ENCODE measurements around the gene NRARP. TPM values are rescaled to one million over a fixed set of nuclear protein-coding genes. Genes with fewer than 3 reads are reported as not detected.

Gene NRARP
- total and polyA plus RNA-seq, 2 donors = 1.6 to 3.1 TPM

DNA sequence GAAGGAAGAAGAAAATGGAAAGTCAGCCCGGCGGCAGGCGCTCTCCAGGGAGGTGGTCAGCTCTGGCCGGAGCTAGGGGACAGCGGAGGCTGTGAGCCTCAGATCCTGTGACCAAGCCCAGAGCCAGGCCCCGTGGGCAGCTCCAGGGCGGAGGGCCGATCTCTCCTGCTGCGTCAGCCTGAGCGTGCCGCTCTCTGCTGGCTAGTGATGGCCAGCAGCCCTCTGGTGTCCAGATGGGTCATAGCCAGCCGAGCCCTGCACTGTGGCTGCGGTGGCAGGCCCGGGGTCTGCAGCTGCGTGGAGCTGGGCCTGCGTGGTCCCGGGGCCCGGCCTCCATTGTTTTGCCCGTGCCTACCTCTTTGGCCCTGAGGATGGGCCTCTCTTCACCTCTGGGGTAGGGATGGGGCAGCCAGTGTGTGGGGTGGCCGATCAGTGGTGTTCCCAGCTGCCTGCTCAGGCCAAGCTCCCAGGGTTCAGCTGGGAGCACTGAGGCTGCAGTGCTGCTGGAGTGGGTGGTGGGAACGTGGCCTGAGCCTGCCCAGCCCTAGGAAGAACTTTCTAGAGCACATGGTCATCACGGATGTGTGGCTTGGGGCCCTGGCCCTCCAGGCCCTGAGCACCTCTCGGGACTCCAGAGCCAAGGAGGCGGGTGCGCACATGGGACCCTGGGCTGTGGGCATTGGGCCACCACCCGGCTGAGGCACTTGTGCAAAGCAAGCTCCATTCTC, 17.1 kb upstream of the NRARP start:
- Histone ChIP-seq H3K4me3 (ENCODE audit: low read length in 2 of 2) (no peak overlapping the region), H3K4me1 (ENCODE audit: control insufficient read depth in 2 of 2, insufficient read depth in 2 of 2, low read length in 2 of 2) (peaks cover 3 to 46% of the 10 kb centered on the region in 2 donors), H3K27ac (ENCODE audit: low read depth in 1 of 2, low read length in 1 of 2) (no peak overlapping the region), H3K36me3 (ENCODE audit: control insufficient read depth in 2 of 2, insufficient read depth in 2 of 2, low read length in 1 of 2) (no peaks in the 10 kb centered on the region), H3K9me3 (ENCODE audit: control insufficient read depth in 2 of 2, insufficient read depth in 1 of 2, low read length in 1 of 2) (peaks cover 0 to 18% of the 10 kb centered on the region in 2 donors), H3K27me3 (ENCODE audit: control insufficient read depth in 2 of 2, insufficient read depth in 1 of 2, low read length in 1 of 2) (peaks cover 26 to 29% of the 10 kb centered on the region in 2 donors)
- WGBS = 91% methylated on average over 26 of the region's 26 CpGs
- no peak for DNase-seq (ENCODE audit: low read depth in 6 of 9, low spot score in 9 of 9)

DNA sequence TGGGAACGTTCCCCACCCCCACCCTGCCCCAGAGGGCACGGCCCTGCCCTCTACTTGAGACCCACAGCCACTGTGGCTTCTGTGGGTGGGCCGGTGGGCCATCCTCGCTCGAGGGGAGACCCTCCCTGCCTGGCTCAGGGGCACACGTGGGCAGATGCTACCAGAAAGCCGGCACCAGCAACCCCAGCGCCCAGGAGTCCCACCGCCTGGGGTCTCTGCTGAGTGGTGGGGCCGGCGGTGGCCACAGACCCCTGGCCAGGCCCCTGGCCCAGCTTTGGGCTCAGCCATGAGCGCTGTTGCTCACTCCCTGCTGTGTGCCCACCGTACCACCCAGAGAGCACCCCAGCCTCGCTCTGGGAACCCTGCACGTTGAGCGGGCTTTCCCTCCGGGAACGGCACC, 16.5 kb upstream of the NRARP start:
- H3K9me3 ChIP-seq (ENCODE audit: control insufficient read depth in 2 of 2, insufficient read depth in 1 of 2, low read length in 1 of 2) = peaks cover 0 to 12% of the 10 kb centered on the region in 2 donors
- H3K36me3 ChIP-seq (ENCODE audit: control insufficient read depth in 2 of 2, insufficient read depth in 2 of 2, low read length in 1 of 2) = no peaks in the 10 kb centered on the region
- H3K27ac ChIP-seq (ENCODE audit: low read depth in 1 of 2, low read length in 1 of 2) = peak overlapping the region in 1 of 2 donors; percentile 11
- peaks cover 3 to 50% of the 10 kb centered on the region in 2 donors for H3K4me1 ChIP-seq (ENCODE audit: control insufficient read depth in 2 of 2, insufficient read depth in 2 of 2, low read length in 2 of 2)
- peaks cover 26 to 29% of the 10 kb centered on the region in 2 donors for H3K27me3 ChIP-seq (ENCODE audit: control insufficient read depth in 2 of 2, insufficient read depth in 1 of 2, low read length in 1 of 2)
- no peak for DNase-seq (ENCODE audit: low read depth in 6 of 9, low spot score in 9 of 9)
- no peak overlapping the region for H3K4me3 ChIP-seq (ENCODE audit: low read length in 2 of 2)
- 84% methylated on average over 18 of the region's 18 CpGs for WGBS

DNA sequence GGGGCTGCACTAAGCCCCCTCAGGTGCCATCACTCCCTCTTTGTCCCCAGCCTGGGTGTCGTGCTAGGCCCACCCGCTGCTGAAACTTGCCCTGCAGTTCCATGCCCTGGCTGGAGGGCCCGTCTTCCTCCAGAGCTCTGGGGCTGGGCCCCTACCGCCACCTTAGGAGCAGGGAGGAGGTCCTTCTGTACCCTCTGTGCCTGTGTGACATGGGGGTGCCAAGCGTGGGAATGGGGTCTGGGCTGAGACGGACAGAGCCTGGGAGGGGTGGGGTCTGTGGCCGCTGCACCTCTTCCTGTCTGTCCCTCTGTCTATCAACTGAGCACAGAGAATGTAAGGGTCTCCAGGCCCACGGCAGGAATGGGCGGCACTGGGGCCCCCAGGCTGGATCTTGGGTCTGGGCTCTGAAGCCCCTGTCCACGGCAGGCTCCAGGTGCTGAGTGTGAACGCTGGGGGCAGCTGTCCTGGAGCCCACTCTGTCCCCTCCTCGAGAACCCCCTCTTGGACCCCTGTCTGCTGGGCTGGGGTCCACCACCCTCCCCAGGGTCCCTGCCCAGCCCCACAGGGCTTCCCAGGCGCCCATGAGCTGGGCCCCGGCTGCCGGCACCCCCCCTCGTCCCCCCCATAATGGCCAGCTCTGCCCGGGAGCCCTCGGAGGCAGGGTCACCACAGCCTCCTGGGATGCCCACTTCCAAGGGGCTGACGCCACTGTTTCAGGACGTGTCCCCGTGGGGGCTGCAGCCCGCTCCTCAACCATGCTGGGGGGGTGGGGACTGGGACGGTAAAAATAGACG, 15.8 kb upstream of the NRARP start:
- no peak for DNase-seq (ENCODE audit: low read depth in 6 of 9, low spot score in 9 of 9)
- H3K27ac ChIP-seq (ENCODE audit: low read depth in 1 of 2, low read length in 1 of 2) = no peak overlapping the region
- H3K36me3 ChIP-seq (ENCODE audit: control insufficient read depth in 2 of 2, insufficient read depth in 2 of 2, low read length in 1 of 2) = no peaks in the 10 kb centered on the region
- 89% methylated on average over 24 of the region's 24 CpGs for WGBS
- H3K9me3 ChIP-seq (ENCODE audit: control insufficient read depth in 2 of 2, insufficient read depth in 1 of 2, low read length in 1 of 2) = peaks cover 0 to 11% of the 10 kb centered on the region in 2 donors
- H3K27me3 ChIP-seq (ENCODE audit: control insufficient read depth in 2 of 2, insufficient read depth in 1 of 2, low read length in 1 of 2) = peaks cover 26 to 29% of the 10 kb centered on the region in 2 donors
- no peak overlapping the region for H3K4me3 ChIP-seq (ENCODE audit: low read length in 2 of 2)
- H3K4me1 ChIP-seq (ENCODE audit: control insufficient read depth in 2 of 2, insufficient read depth in 2 of 2, low read length in 2 of 2) = peaks cover 3 to 56% of the 10 kb centered on the region in 2 donors

DNA sequence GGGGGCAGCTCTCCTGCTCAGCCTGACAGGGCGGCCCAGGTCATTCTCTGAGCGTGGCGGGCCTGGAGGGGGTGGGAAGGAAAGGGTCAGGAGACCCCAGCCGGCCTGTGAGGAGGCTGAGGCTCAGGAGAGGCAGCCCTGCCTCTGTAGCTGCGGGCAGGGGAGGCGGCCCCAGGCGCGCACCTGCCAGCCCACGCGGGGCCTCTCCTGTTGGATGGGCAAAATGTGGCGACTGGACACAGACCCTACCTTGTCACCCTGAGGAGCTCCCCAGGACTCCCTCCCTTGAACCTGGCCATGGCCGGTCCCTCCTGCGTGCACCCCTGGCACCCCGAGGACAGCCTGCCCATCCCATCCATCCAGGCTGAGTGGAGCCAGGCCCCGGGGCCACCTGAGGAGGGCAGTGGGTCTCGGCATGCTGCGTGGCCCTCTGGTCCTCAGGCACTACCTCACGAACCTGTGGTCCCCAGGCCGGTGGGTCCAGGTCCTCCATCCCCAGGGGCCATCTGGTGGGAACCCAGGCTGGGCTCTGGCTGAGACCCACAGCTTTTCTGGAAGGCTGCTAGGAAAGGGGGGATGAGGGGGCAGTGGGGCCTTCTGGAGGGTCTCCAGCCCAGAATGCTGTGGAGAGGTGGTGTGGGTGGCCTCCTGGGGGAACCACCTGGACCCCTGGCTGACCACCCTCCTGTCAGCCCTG, 15.1 kb upstream of the NRARP start:
- Histone ChIP-seq H3K4me1 (ENCODE audit: control insufficient read depth in 2 of 2, insufficient read depth in 2 of 2, low read length in 2 of 2) (peaks cover 3 to 62% of the 10 kb centered on the region in 2 donors), H3K36me3 (ENCODE audit: control insufficient read depth in 2 of 2, insufficient read depth in 2 of 2, low read length in 1 of 2) (no peaks in the 10 kb centered on the region), H3K9me3 (ENCODE audit: control insufficient read depth in 2 of 2, insufficient read depth in 1 of 2, low read length in 1 of 2) (peaks cover 0 to 7% of the 10 kb centered on the region in 2 donors), H3K4me3 (ENCODE audit: low read length in 2 of 2) (no peak overlapping the region), H3K27me3 (ENCODE audit: control insufficient read depth in 2 of 2, insufficient read depth in 1 of 2, low read length in 1 of 2) (peaks cover 26 to 29% of the 10 kb centered on the region in 2 donors), H3K27ac (ENCODE audit: low read depth in 1 of 2, low read length in 1 of 2) (peak overlapping the region in 1 of 2 donors; percentile 17)
- WGBS = 95% methylated on average over 19 of the region's 19 CpGs
- DNase-seq (ENCODE audit: low read depth in 6 of 9, low spot score in 9 of 9) = no peak

DNA sequence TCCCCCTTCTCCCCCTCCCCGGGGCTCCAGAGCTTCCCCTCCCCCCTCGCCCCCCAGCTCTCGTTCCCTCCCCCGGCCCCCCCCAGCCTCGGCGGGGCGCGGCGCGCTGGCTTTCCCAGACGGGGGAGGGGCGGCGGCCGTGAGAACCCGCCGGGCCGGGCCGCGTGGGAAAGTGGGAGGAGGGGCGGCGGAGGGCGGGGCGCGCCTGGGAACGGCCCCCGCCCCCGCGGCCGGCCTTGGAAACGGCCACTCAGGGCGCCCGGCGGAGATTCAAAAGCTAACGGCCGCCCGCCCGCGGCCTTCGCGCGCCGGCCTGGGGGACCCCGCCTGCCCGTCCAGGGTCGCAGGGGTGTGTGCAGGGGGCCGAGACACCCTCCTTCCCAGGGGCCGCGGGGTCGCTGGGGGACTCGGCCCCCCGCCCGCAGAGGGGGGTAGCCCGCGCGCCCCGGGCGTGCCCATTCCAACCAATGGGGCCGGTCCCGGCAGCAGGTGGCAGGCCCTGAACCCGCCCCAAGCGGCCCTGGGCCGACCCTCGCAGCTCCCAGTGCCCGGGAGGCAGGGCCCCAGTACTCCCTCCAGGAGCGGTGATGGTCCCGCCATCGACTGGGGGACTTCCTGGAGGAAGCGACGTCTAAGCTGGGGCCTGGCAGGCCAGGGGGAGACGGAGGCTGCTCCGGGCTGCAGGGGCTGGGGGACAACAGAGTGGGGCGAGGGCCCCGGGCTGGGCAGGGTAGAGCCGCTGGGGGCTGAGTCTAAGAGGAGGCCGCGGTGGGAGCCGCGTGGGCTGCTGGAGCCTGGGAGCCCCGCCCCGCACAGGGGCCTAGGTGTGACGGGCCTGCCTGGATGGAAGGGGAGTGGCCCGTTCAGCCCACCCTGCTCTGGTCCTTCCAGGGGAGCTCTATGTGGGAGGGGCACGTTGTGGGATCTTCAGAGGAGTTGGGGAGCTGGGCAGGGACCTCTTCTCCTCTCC, 14.2 kb upstream of the NRARP start:
- peak overlapping the region in 1 of 2 donors; percentile 15 for H3K4me3 ChIP-seq (ENCODE audit: low read length in 2 of 2)
- H3K27me3 ChIP-seq (ENCODE audit: control insufficient read depth in 2 of 2, insufficient read depth in 1 of 2, low read length in 1 of 2) = peaks cover 26 to 29% of the 10 kb centered on the region in 2 donors
- peaks cover 3 to 70% of the 10 kb centered on the region in 2 donors for H3K4me1 ChIP-seq (ENCODE audit: control insufficient read depth in 2 of 2, insufficient read depth in 2 of 2, low read length in 2 of 2)
- no peaks in the 10 kb centered on the region for H3K9me3 ChIP-seq (ENCODE audit: control insufficient read depth in 2 of 2, insufficient read depth in 1 of 2, low read length in 1 of 2)
- DNase-seq (ENCODE audit: low read depth in 6 of 9, low spot score in 9 of 9) = no peak
- no peaks in the 10 kb centered on the region for H3K36me3 ChIP-seq (ENCODE audit: control insufficient read depth in 2 of 2, insufficient read depth in 2 of 2, low read length in 1 of 2)
- 4% methylated on average over 82 of the region's 83 CpGs for WGBS
- H3K27ac ChIP-seq (ENCODE audit: low read depth in 1 of 2, low read length in 1 of 2) = peak overlapping the region in 1 of 2 donors; percentile 17

DNA sequence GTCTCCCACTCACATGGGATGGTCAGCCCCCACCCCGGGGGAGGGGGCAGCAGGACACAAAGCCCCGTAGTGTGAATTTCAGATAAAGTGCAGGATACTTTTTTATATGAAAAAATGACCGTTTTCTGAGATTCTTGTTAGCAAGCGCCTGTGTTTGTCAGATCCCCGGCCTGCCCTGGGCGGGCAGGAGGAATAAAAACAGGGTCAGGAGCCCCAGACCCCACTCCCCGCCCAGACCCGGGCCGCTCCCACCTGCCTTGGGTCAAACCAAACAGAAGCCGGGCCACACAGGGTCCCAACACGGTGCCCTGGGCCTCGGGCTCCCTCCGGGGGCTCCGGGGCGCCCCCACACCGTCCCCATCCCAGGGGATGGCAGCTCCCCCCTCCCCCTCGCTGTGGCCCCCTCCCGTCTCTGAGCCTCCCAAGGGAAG, 13.5 kb upstream of the NRARP start:
- no peaks in the 10 kb centered on the region for H3K36me3 ChIP-seq (ENCODE audit: control insufficient read depth in 2 of 2, insufficient read depth in 2 of 2, low read length in 1 of 2)
- H3K4me3 ChIP-seq (ENCODE audit: low read length in 2 of 2) = peak overlapping the region in 1 of 2 donors; percentile 15
- H3K4me1 ChIP-seq (ENCODE audit: control insufficient read depth in 2 of 2, insufficient read depth in 2 of 2, low read length in 2 of 2) = peaks cover 3 to 72% of the 10 kb centered on the region in 2 donors
- H3K27ac ChIP-seq (ENCODE audit: low read depth in 1 of 2, low read length in 1 of 2) = peak overlapping the region in 1 of 2 donors; percentile 43
- 44% methylated on average over 18 of the region's 18 CpGs for WGBS
- no peaks in the 10 kb centered on the region for H3K9me3 ChIP-seq (ENCODE audit: control insufficient read depth in 2 of 2, insufficient read depth in 1 of 2, low read length in 1 of 2)
- peaks cover 26% of the 10 kb centered on the region in 2 donors for H3K27me3 ChIP-seq (ENCODE audit: control insufficient read depth in 2 of 2, insufficient read depth in 1 of 2, low read length in 1 of 2)
- no peak for DNase-seq (ENCODE audit: low read depth in 6 of 9, low spot score in 9 of 9)

DNA sequence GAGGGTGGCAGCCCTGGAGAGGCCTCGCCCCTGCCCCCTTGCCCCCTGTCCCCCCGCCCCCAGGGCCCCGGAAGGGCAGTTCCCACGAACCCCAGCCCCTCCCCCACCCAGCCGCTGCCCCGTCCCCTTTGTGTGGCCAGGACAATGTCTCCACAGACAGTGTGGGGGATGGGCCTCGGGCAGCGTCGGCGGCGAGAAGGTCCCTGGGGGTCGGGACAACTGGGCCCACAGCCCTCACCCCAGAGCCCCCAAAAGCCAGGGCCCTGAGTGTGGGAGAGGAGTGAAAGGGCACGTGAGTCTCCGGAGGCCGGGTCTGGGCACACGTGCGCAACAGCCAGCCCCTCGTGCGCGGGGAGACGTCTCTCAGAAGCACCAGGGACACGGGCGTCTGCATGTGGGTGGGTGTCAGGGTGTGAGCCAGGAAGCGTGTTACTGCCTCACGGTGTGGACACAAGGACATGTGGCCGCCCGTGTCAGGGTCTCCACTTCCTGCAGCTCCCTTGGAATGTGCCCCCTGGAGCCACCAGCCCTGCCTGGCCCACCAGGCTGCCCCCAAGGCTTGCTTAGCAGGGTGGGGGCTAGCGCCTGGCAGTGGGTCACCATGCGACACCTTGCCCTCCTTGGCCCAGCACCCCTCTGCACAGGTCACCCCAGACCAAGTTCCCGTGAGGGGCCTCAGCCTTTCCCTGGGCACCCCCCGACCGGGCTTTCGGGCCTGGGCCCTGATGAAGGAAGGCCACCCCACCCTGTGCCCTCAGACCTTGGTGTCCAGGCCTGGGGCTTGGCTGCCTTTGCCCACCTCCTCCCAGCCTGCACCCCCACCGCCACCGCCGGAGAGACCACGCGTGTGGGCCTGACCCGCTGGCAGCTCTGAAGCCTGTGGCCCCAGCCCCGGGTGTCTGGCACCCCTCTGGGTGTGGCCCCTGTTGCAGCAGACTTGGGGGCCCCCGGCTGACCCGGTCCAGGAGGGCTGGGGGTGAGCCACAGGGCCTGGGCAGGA, 12.8 kb upstream of the NRARP start:
- no peaks in the 10 kb centered on the region for H3K9me3 ChIP-seq (ENCODE audit: control insufficient read depth in 2 of 2, insufficient read depth in 1 of 2, low read length in 1 of 2)
- H3K36me3 ChIP-seq (ENCODE audit: control insufficient read depth in 2 of 2, insufficient read depth in 2 of 2, low read length in 1 of 2) = no peaks in the 10 kb centered on the region
- DNase-seq (ENCODE audit: low read depth in 6 of 9, low spot score in 9 of 9) = no peak
- peaks cover 26% of the 10 kb centered on the region in 2 donors for H3K27me3 ChIP-seq (ENCODE audit: control insufficient read depth in 2 of 2, insufficient read depth in 1 of 2, low read length in 1 of 2)
- 94% methylated on average over 42 of the region's 42 CpGs for WGBS
- peaks cover 3 to 69% of the 10 kb centered on the region in 2 donors for H3K4me1 ChIP-seq (ENCODE audit: control insufficient read depth in 2 of 2, insufficient read depth in 2 of 2, low read length in 2 of 2)
- H3K4me3 ChIP-seq (ENCODE audit: low read length in 2 of 2) = no peak overlapping the region
- H3K27ac ChIP-seq (ENCODE audit: low read depth in 1 of 2, low read length in 1 of 2) = no peak overlapping the region

Data from thymus (tissue), 11 donors.